Sciatic nerve (tissue), 2 donors: Measurements from ENCODE around the gene DMD. TPM values are rescaled to one million over a fixed set of nuclear protein-coding genes. Genes with fewer than 3 reads are reported as not detected.

Experiments
- ATAC-seq: fragments of 200-7000 bp; cut with Tn5 transposase; one replicate; pipeline ENCODE4 v1.9.1; 2020; ENCODE audit warnings: mild to moderate bottlenecking, moderate library complexity
- DNase-seq: peaks from one replicate; pipeline ENCODE4 v3.0.0-alpha.2; 2020; ENCODE audit warnings: low spot score
- intact Hi-C: fragments of 100-400 bp; cut with DNase I; formaldehyde crosslinking; loops from one replicate; pipeline ENCODE4 v1.14.2; 2022
- total RNA-seq: library from RNA; stranded (reverse); fragmentation: NEBNext Ultra II Directional; extraction: Animal tissue kit (Norgen Biotek cat#: 25700); gene quantifications from one replicate; pipeline ENCODE4 v1.2.1, GENCODE V29; 2021
- donor health status: DM: no; HTN: no; CAD: no.
- donor health status: DM: no; HTN: no; CAD: no.

Gene DMD
- total RNA-seq, 1 donor from 2014 or later: 306 TPM

- DNase-seq (no peak), ATAC-seq (no peak)
- intact Hi-C loops: no loop called here
Measured at GRCh38 chrX:33065415-33065814, 145.9 kb downstream of the DMD start.

- DNase-seq: no peak
- ATAC-seq: no peak
- intact Hi-C loops: no loop called here
Measured at GRCh38 chrX:33062041-33062440, 149.3 kb downstream of the DMD start.

GRCh38 chrX:33053001-33053400, 158.3 kb downstream of the DMD start:
- ATAC-seq: no peak
- no peak for DNase-seq
- intact Hi-C loops: no loop called here

- intact Hi-C loops: no loop called here
- no peak for ATAC-seq
- no peak for DNase-seq
Measured at GRCh38 chrX:33045882-33046281, 165.5 kb downstream of the DMD start.

GRCh38 chrX:33045245-33045644, 166.1 kb downstream of the DMD start:
- no peak for DNase-seq
- intact Hi-C loops: no loop called here
- no peak for ATAC-seq

GRCh38 chrX:33041141-33041540, 170.2 kb downstream of the DMD start:
- ATAC-seq: no peak
- intact Hi-C loops: no loop called here
- DNase-seq: no peak

- intact Hi-C loops: no loop called here
- no peak for ATAC-seq
Measured at GRCh38 chrX:33032700-33033099, 178.6 kb downstream of the DMD start.

GRCh38 chrX:33014949-33015348, 196.4 kb downstream of the DMD start:
- intact Hi-C loops: no loop called here
- ATAC-seq (no peak), DNase-seq (no peak)

More at GRCh38 chrX:33032700-33033099, 178.6 kb downstream of the DMD start:
- no peak for DNase-seq

- ATAC-seq: no peak
- no peak for DNase-seq
- intact Hi-C loops: no loop called here
Measured at GRCh38 chrX:33014086-33014485, 197.3 kb downstream of the DMD start.

- ATAC-seq: no peak
- DNase-seq: no peak
Measured at GRCh38 chrX:33001107-33001506, 210.2 kb downstream of the DMD start.

GRCh38 chrX:32998776-32999175, 212.6 kb downstream of the DMD start:
- ATAC-seq: no peak
- DNase-seq: no peak
- intact Hi-C loops: no loop called here

More at GRCh38 chrX:33001107-33001506, 210.2 kb downstream of the DMD start:
- intact Hi-C loops: no loop called here

- intact Hi-C loops: no loop called here
- no peak for ATAC-seq
- DNase-seq: no peak
Measured at GRCh38 chrX:32995427-32995826, 215.9 kb downstream of the DMD start.

- ATAC-seq (no peak), DNase-seq (no peak)
- intact Hi-C loops: no loop called here
Measured at GRCh38 chrX:32987142-32987541, 224.2 kb downstream of the DMD start.

GRCh38 chrX:32985544-32985943, 225.8 kb downstream of the DMD start:
- intact Hi-C loops: no loop called here
- ATAC-seq (no peak), DNase-seq (no peak)

GRCh38 chrX:32966821-32967355, 244.5 kb downstream of the DMD start:
- no peak for DNase-seq
- intact Hi-C loops: no loop called here

GRCh38 chrX:32954125-32954524, 257.2 kb downstream of the DMD start:
- ATAC-seq (no peak), DNase-seq (no peak)
- intact Hi-C loops: no loop called here

More at GRCh38 chrX:32966821-32967355, 244.5 kb downstream of the DMD start:
- no peak for ATAC-seq

GRCh38 chrX:32948130-32948529, 263.2 kb downstream of the DMD start:
- intact Hi-C loops: no loop called here
- no peak for ATAC-seq

GRCh38 chrX:32937043-32937442, 274.3 kb downstream of the DMD start:
- DNase-seq: no peak
- intact Hi-C loops: no loop called here
- ATAC-seq: no peak

More at GRCh38 chrX:32948130-32948529, 263.2 kb downstream of the DMD start:
- no peak for DNase-seq

- ATAC-seq: no peak
- intact Hi-C loops: no loop called here
- DNase-seq: no peak
Measured at GRCh38 chrX:32933548-32933947, 277.8 kb downstream of the DMD start.

- DNase-seq (no peak), ATAC-seq (no peak)
- intact Hi-C loops: no loop called here
Measured at GRCh38 chrX:32929040-32929439, 282.3 kb downstream of the DMD start.

GRCh38 chrX:32896088-32896487, 315.3 kb downstream of the DMD start:
- intact Hi-C loops: no loop called here
- DNase-seq (no peak), ATAC-seq (no peak)

GRCh38 chrX:32894679-32895078, 316.7 kb downstream of the DMD start:
- intact Hi-C loops: no loop called here
- ATAC-seq: no peak
- DNase-seq: no peak
